ENCODE results near the gene SETD2. TPM values are rescaled to one million over a fixed set of nuclear protein-coding genes. Genes with fewer than 3 reads are reported as not detected.
A peak's percentile ranks its signal among the peaks of the same experiment; 100 is the strongest.

The SETD2 gene
- total and polyA plus RNA-seq, 9 of the 15 experiments (the other 6 are each of a cell fraction or from before 2014, with no cell fraction given): 8.2 to 44.0 (median 33.6) TPM

DNA sequence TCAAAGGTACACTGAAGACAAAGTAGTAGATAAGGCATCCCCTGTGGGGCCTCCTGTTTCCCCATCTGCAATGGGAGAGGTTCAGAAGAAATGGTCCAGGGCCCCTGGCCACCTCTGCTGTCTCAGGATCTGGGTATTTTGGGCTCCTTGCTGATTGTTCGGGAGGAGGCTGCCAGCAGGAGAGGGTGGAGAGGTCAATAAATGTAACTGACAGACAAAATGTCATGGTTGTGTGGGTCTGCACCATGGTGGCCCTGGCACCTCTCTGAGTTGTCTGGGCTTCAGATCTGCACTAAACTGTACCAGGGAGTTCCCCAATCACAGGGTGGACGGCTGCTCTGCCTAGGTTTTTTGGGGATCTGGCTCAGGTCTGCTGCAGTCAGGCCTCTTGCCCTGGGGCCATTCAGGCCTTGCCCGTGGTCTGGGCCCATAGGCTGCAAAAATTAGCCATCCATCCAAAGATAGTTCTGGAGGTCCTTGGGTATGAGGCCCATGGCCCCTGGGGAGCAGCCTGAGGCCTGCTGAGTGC, 177.1 kb downstream of the SETD2 start (continued):
- TF ChIP-seq, protein P1, sequence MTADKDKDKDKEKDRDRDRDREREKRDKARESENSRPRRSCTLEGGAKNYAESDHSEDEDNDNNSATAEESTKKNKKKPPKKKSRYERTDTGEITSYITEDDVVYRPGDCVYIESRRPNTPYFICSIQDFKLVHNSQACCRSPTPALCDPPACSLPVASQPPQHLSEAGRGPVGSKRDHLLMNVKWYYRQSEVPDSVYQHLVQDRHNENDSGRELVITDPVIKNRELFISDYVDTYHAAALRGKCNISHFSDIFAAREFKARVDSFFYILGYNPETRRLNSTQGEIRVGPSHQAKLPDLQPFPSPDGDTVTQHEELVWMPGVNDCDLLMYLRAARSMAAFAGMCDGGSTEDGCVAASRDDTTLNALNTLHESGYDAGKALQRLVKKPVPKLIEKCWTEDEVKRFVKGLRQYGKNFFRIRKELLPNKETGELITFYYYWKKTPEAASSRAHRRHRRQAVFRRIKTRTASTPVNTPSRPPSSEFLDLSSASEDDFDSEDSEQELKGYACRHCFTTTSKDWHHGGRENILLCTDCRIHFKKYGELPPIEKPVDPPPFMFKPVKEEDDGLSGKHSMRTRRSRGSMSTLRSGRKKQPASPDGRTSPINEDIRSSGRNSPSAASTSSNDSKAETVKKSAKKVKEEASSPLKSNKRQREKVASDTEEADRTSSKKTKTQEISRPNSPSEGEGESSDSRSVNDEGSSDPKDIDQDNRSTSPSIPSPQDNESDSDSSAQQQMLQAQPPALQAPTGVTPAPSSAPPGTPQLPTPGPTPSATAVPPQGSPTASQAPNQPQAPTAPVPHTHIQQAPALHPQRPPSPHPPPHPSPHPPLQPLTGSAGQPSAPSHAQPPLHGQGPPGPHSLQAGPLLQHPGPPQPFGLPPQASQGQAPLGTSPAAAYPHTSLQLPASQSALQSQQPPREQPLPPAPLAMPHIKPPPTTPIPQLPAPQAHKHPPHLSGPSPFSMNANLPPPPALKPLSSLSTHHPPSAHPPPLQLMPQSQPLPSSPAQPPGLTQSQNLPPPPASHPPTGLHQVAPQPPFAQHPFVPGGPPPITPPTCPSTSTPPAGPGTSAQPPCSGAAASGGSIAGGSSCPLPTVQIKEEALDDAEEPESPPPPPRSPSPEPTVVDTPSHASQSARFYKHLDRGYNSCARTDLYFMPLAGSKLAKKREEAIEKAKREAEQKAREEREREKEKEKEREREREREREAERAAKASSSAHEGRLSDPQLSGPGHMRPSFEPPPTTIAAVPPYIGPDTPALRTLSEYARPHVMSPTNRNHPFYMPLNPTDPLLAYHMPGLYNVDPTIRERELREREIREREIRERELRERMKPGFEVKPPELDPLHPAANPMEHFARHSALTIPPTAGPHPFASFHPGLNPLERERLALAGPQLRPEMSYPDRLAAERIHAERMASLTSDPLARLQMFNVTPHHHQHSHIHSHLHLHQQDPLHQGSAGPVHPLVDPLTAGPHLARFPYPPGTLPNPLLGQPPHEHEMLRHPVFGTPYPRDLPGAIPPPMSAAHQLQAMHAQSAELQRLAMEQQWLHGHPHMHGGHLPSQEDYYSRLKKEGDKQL (CRISPR knock-in tag; IDR thresholded peaks at IDR 0.05; ENCODE audit: borderline replicate concordance): no peak
- TF ChIP-seq SRF (CRISPR knock-in tag; IDR thresholded peaks at IDR 0.05) (no peak), CREM (IDR thresholded peaks at IDR 0.05; ENCODE audit: low read depth) (no peak), THRAP3 (IDR thresholded peaks at IDR 0.05; ENCODE audit: borderline replicate concordance) (no peak), MAFK (IDR thresholded peaks at IDR 0.05; ENCODE audit: low read length) (no peak), FOXP1 (CRISPR knock-in tag; IDR thresholded peaks at IDR 0.05) (0 out of 2 replicates have a peak, but pooled peaks have one; percentile 6)
